ENCODE data around the gene KRT85. TPM values are rescaled to one million over a fixed set of nuclear protein-coding genes. Genes with fewer than 3 reads are reported as not detected.

The KRT85 gene
- total RNA-seq, 2 donors from 2014 or later, result not detected

DNA sequence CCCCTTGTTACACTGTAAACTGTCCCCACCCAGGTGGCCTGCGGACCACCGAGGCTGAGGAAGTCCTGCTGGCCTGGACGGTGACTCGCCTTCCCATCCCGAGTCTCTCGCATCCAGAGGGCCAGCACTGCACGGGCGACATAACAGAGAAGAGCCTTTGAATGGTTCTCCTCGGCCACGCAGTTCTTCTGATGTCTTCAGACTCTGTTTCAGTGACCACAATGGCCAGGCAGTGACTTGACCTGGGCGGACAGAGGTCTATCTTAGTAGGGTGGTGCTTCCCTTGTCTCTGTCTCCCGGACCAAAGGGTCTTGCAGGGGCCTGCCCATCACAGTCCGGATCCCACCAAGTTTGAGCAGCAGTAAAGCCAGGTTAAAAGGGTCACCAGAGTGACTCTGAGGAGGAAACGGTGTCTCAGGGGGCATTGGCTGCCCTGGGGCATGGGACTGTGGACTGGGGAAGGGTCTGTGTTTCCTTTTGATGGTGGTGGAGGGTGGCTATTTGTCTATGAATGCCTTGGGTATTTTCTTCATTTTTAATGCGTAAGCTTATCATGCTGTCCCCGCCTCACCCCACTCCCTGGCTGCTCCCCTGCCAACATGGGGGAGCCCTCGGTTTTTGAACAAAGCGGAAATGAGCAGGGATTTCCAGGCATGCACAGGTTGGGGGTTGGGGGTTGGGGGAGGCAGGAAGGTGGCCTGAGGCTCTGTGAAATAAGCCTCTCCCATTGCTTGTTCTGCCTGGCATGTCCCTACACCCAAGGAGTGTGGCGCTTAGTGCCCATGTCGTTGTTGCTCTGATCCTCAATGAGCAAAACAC, 10.3 kb downstream of the KRT85 start:
- peaks cover 7% of the 10 kb centered on the region for H3K27me3 ChIP-seq (ENCODE audit: control insufficient read depth, insufficient read depth, low read length, poor library complexity, severe bottlenecking)
- Mint-ChIP-seq H3K27me3 (ENCODE audit: insufficient read depth) (no peaks in the 10 kb centered on the region), H3K4me3 (no peak overlapping the region), H3K4me1 (no peaks in the 10 kb centered on the region), H3K27ac (no peak overlapping the region), H3K36me3 (ENCODE audit: low read depth) (no peaks in the 10 kb centered on the region), H3K9me3 (no peaks in the 10 kb centered on the region)
- H3K27ac ChIP-seq (ENCODE audit: low read depth, low read length), result no peak overlapping the region
- no peak overlapping the region for H3K4me3 ChIP-seq (ENCODE audit: low read length)
- no peaks in the 10 kb centered on the region for H3K4me1 ChIP-seq (ENCODE audit: control insufficient read depth, insufficient read depth, low read length)
- 93 to 94% methylated on average over 12 to 20 of the region's 20 CpGs for WGBS, 2 experiments (ENCODE audit: insufficient coverage in 1 of 2, insufficient read length in 1 of 2)
- TF ChIP-seq, protein P1, sequence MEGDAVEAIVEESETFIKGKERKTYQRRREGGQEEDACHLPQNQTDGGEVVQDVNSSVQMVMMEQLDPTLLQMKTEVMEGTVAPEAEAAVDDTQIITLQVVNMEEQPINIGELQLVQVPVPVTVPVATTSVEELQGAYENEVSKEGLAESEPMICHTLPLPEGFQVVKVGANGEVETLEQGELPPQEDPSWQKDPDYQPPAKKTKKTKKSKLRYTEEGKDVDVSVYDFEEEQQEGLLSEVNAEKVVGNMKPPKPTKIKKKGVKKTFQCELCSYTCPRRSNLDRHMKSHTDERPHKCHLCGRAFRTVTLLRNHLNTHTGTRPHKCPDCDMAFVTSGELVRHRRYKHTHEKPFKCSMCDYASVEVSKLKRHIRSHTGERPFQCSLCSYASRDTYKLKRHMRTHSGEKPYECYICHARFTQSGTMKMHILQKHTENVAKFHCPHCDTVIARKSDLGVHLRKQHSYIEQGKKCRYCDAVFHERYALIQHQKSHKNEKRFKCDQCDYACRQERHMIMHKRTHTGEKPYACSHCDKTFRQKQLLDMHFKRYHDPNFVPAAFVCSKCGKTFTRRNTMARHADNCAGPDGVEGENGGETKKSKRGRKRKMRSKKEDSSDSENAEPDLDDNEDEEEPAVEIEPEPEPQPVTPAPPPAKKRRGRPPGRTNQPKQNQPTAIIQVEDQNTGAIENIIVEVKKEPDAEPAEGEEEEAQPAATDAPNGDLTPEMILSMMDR (conservative IDR thresholded peaks at IDR 0.05), result no peak
- no peaks in the 10 kb centered on the region for H3K9me3 ChIP-seq (ENCODE audit: control insufficient read depth, low read length)
- H3K9ac ChIP-seq (ENCODE audit: extremely low read depth, low read length, poor library complexity, severe bottlenecking), result no peak overlapping the region
- peak; percentile 31 for DNase-seq
- no peaks in the 10 kb centered on the region for H3K36me3 ChIP-seq (ENCODE audit: control insufficient read depth, insufficient read depth, low read length)

GRCh38 chr12:52356031-52356761, 11.1 kb downstream of the KRT85 start:
- H3K4me3 Mint-ChIP-seq, result no peak overlapping the region
- no peaks in the 10 kb centered on the region for H3K4me1 ChIP-seq (ENCODE audit: control insufficient read depth, insufficient read depth, low read length)
- DNase-seq, result peak; percentile 32
- TF ChIP-seq, protein P1 (conservative IDR thresholded peaks at IDR 0.05), result no peak
- H3K4me3 ChIP-seq (ENCODE audit: low read length), result no peak overlapping the region
- no peaks in the 10 kb centered on the region for H3K9me3 Mint-ChIP-seq
- no peaks in the 10 kb centered on the region for H3K4me1 Mint-ChIP-seq
- WGBS, 2 experiments (ENCODE audit: insufficient coverage in 1 of 2, insufficient read length in 1 of 2), result 94 to 97% methylated on average over 12 to 56 of the region's 56 CpGs
- H3K27ac Mint-ChIP-seq, result no peak overlapping the region
- no peaks in the 10 kb centered on the region for H3K9me3 ChIP-seq (ENCODE audit: control insufficient read depth, low read length)
- H3K9ac ChIP-seq (ENCODE audit: extremely low read depth, low read length, poor library complexity, severe bottlenecking), result no peak overlapping the region
- H3K27me3 Mint-ChIP-seq (ENCODE audit: insufficient read depth), result no peaks in the 10 kb centered on the region
- H3K27ac ChIP-seq (ENCODE audit: low read depth, low read length), result no peak overlapping the region
- H3K36me3 ChIP-seq (ENCODE audit: control insufficient read depth, insufficient read depth, low read length), result no peaks in the 10 kb centered on the region
- H3K36me3 Mint-ChIP-seq (ENCODE audit: low read depth), result no peaks in the 10 kb centered on the region
- H3K27me3 ChIP-seq (ENCODE audit: control insufficient read depth, insufficient read depth, low read length, poor library complexity, severe bottlenecking), result peaks cover 7% of the 10 kb centered on the region

DNA sequence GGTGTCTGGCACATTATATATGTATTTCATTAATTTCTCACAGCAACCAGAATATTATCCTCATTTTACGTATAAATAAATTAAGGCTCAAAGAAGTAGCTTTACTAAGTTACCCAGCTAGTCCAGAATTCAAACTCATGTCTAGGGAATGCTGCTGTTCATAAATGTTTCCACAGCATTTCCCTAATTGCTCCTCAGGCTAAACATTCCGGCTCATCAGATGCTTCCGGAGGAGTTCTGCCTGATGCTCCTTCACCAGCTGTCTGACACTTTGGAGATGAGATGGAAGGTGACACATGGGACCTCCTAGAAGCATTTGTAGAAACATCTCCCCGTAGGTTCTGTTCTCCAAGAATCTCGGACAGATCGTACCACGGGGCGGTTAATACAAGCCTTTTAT, 12.1 kb downstream of the KRT85 start:
- H3K27ac Mint-ChIP-seq, result no peak overlapping the region
- Histone ChIP-seq H3K27me3 (ENCODE audit: control insufficient read depth, insufficient read depth, low read length, poor library complexity, severe bottlenecking) (peaks cover 7% of the 10 kb centered on the region), H3K27ac (ENCODE audit: low read depth, low read length) (no peak overlapping the region), H3K4me3 (ENCODE audit: low read length) (no peak overlapping the region), H3K9ac (ENCODE audit: extremely low read depth, low read length, poor library complexity, severe bottlenecking) (no peak overlapping the region), H3K9me3 (ENCODE audit: control insufficient read depth, low read length) (no peaks in the 10 kb centered on the region), H3K4me1 (ENCODE audit: control insufficient read depth, insufficient read depth, low read length) (no peaks in the 10 kb centered on the region), H3K36me3 (ENCODE audit: control insufficient read depth, insufficient read depth, low read length) (no peaks in the 10 kb centered on the region)
- no peak for DNase-seq
- TF ChIP-seq, protein P1 (conservative IDR thresholded peaks at IDR 0.05), result no peak
- H3K4me1 Mint-ChIP-seq, result no peaks in the 10 kb centered on the region
- H3K4me3 Mint-ChIP-seq, result no peak overlapping the region
- 94 to 98% methylated on average over 8 of the region's 8 CpGs for WGBS, 2 experiments (ENCODE audit: insufficient coverage in 1 of 2, insufficient read length in 1 of 2)
- no peaks in the 10 kb centered on the region for H3K9me3 Mint-ChIP-seq
- H3K27me3 Mint-ChIP-seq (ENCODE audit: insufficient read depth), result no peaks in the 10 kb centered on the region
- no peaks in the 10 kb centered on the region for H3K36me3 Mint-ChIP-seq (ENCODE audit: low read depth)
